HG03442 (cell line): Measurements from ENCODE around the gene OR8B12.

ENCODE experiments used
- ATAC-seq: cut with Tn5 transposase; IDR thresholded peaks from one replicate; pipeline ENCODE4 v1.9.1; 2021; ENCODE audit warnings: mild to moderate bottlenecking, moderate library complexity; ENCODE audit not compliant: unreplicated experiment

OR8B12 gene, protein sequence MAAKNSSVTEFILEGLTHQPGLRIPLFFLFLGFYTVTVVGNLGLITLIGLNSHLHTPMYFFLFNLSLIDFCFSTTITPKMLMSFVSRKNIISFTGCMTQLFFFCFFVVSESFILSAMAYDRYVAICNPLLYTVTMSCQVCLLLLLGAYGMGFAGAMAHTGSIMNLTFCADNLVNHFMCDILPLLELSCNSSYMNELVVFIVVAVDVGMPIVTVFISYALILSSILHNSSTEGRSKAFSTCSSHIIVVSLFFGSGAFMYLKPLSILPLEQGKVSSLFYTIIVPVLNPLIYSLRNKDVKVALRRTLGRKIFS

DNA sequence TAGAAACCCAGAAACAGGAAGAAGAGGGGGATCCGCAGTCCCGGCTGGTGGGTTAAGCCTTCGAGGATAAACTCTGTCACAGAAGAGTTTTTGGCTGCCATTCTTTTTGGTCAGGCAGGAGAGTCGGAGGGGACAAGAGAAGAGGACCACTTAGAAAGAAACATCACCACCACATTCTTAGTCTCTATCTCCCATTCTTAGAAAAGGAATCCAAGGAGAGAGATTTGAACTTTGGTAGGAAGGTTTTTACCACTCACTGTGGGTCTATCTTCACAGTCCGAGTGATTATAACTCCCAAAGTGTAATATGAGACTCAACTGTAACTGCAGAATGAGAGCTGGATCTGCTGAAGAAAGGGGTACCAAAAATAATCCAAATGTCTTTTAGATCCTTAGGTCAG lies at the start of gene OR8B12:
Gene OR8B12 (minus strand): TSS at position 101 of the 400 bp plus-strand sequence. CDS start 0 bp downstream, at position 101.
- ATAC-seq: no peak

DNA sequence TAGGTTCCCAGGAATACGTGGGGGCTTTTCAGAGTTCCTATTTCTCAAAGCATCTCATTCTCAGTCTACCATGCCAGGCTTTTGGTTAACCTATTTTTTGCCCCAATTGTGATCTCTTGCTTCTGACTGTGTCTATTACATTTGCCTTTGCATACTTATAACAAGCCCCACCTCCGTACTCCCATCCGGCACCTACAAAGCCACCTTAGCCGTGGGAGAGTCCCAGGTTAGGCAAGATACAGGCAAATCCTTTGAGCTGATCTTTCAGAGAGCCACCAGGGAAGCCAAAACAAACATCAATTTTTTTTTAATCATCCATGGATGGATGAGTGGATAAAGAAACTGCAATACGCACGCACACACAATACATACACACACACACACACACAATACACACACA lies 49.2 kb upstream of the OR8B12 start:
- no peak for ATAC-seq

DNA sequence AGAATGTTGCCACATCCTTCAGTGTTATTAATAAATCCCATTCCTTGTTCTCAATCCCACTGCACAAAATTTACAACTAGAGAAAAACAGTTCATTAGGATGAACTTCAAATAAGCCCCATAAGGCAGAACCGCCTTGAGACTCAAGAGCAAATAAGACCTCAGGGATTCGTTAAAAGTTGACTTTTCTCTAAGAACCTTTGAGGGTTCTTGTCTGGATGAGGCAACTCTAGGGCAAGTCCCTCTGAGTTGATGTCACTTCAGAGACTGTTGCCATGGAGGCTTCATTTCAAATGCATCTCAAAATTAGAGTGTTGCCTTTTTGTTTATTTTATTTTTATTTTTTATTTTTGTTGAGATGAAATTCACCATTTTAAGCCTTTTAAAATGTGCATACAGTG lies 48.0 kb upstream of the OR8B12 start:
- no peak for ATAC-seq

DNA sequence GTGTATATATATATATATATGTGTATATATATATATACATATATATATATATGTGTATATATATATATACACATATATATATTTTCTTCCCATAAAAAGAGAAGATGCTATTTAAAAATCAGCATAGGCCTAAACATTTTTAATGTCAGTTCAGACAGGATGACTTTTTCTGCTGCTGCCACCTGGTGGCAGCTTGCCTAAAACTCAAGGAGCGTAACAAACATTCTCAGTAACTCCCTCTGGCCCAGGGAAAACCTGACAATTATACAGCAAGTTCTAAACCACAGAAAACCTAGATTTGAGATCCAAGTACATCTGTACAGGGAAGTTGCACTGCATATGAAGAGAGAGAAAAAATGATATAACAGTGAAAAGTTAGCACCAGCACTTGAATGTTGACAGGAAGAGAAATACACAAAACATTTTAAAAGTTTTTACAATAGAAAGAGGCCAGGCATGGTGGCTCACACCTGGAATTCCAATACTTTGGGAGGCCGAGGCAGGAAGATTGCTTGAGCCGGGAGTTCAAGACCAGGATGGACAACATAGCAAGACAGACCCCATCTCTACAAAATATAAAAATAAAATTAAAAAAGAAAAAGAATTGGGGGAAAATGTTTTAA lies 42.9 kb upstream of the OR8B12 start:
- ATAC-seq: no peak

DNA sequence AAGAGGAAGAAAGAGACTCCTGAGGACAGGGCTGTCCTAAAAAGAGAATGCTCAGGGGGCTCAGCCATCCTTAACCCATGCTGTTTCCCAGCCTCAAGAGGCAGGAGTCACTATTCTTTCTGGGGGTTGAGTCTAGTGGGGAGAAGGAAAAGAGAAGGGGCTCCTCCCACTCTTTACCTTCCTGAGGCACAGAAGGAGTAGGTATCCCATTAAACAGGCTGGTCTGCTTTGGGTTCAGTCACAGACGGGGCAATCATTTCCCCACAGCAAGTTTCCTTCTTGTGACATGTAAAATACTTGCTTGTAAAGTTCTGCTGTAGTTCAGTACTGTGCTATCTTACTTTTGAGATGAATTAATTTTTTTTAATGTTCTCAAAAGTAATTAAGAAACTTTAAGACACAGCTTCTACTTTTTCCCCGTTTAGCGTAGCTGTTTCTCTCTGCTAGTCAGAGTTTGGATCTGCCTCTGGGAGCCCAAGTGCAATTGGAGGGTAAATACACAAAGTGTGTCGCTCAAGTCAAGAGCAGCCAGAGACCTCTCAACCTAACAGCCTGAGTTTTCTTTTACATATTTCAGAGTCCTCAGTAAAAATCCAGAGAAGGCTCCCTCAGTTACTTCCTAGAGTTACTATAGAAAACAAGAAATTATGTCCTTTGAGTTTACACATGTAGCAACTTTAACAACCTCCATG lies 41.4 kb upstream of the OR8B12 start:
- no peak for ATAC-seq

DNA sequence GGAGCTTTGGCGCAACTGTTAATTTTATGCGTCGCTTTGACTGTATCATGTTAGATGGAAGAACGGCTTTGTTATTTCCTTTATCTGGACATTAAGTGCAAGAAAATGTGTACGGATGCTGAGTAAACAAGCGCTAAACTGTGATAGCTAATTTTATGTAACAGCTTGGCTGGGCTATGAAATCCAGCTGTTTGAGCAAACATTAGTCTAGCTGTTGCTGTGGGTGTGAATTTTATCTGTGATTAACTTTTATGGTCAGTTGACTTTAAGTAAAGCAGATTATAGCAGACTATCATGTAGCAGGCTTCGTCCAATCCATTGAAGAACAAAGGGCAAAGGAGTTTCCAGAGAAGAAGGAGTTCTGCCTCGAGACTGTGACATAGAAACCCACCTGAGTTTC lies 40.3 kb upstream of the OR8B12 start:
- no peak for ATAC-seq

DNA sequence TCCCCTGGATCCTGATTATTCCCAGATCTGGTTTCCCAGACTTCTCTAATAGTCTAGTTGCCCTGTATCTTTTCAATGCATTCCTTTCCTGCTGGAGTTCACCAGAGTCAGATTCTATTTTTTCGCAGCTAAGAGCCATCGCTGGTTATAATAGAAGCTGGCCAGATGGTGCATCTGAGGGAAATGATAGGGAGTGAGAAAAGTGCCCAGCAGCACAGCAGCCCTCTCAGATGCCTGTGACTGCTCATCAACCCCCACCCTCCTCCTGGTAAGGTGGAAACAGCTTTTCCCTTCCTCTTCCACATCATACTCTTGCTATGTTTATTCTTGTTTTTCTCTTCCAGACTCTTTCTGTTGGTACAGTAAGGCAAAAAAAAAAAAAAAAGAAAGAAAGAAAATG lies 39.1 kb upstream of the OR8B12 start:
- ATAC-seq: no peak

DNA sequence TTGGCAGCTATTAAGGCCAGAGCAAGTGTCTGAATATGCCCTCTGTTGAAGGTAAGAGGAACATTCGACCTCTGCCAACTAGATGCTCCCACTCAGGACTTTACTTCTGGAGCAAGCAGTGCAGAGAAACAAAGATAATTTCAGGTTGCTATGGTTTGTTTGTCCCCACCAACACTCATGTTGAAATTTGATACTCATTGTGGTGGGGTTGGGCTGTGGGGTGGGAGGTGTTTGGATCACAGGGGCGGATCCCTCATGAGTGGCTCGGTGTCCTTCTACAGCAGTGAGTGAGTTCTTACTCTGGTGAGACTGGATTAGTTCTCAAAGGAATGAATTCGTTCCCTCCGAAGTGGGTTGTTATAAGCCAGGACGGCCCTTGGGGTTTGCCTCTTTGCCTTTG lies 38.4 kb upstream of the OR8B12 start:
- ATAC-seq: no peak

DNA sequence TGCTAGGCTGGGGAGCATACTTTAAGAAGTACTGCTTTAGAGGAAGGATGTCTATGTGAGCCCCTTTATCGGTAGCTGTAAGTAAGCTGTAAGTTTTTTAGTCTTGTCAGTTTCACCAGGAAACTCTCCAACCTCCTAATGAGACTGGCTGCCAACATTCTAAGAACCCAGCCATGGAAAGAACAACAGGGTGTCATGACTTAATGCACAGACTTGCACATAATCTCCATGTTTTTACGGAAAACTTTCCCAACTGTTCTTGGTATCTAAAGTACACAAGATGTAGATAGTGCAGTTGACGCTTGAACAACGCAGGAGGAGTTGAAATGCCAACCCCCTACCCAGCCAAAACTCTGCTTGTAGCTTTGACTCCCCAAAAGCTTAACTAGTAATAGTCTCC lies 35.3 kb upstream of the OR8B12 start:
- ATAC-seq: no peak

DNA sequence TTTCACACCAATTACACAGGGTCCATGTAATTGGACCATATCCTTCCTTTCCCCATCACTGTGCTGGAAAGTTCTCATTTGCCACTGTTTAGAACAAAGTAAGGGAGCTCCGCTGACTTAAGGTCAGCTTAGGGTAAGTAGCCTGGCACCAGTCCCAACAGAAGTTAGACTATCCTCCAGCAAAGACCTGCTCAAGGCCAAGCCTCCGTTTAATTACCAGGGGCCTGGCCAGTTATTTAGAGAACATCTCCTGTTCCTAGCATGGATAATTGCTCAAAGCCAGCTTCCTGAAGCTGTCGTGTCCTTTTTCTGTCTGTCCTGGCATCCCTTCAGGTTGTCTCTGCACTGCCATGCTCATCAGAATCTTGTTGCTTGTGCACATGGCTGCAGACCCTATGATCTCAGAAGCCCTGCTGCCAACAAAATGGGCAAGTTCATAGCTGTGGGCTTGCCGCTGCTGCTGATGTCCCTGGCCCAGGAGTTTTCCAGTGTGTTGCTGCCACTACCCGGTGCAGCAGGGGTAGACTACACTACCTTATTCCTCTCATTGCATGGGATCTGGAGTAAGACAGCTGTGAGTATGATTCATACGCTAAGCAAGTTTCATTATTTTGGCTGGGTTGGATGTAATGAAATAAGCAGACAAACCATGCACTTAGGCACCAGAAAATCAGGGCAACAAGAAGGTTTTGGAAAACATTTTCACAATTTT lies 34.4 kb upstream of the OR8B12 start:
- ATAC-seq: no peak

DNA sequence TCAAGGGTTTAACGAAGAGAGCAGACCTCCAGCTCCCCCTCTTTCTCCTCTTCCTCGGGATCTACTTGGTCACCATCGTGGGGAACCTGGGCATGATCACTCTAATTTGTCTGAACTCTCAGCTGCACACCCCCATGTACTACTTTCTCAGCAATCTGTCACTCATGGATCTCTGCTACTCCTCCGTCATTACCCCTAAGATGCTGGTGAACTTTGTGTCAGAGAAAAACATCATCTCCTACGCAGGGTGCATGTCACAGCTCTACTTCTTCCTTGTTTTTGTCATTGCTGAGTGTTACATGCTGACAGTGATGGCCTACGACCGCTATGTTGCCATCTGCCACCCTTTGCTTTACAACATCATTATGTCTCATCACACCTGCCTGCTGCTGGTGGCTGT lies 26.7 kb upstream of the OR8B12 start:
- no peak for ATAC-seq

DNA sequence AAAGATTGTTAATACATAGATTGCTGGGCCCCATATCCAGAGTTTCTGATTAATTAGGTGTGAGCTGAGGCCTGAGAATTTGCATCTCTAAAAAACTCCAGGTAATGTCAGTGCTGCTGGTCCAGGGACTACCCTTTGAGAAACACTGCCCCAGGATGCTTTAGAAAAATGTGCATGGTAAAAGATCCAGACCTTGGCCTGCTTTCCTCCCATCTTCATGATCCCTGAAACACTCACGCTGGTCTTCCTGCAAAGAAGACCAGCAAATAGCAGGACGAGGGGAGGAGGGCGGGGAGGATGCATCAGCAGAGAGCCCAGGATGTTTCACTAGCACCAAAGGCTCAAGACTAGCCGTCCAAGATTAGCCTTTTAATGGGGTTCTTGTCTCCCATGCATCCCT lies 26.2 kb upstream of the OR8B12 start, which contains the start of gene OR8A1:
Gene OR8A1 (plus strand): TSS at position 301 of the 400 bp plus-strand sequence. CDS start 123 bp downstream, outside the sequence.
- ATAC-seq: no peak

DNA sequence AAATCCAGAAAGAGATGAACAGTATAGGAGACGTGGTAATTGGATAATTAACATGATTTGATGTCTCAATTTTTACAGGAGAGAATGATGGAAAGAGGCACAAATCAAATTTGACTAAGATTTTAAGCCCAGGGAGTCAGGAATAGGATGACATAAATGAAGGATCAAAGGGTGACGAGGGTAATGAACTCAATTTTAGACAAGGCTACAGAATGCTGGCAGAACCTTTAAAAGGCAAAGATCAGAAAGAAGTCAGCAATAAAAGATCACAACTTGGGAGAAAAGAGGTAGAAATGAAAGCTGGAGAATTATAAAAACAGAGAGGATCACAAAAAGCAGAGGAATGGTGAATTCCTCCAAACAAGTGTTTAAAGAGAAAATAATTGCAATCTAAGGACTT lies 13.4 kb upstream of the OR8B12 start:
- ATAC-seq: no peak

DNA sequence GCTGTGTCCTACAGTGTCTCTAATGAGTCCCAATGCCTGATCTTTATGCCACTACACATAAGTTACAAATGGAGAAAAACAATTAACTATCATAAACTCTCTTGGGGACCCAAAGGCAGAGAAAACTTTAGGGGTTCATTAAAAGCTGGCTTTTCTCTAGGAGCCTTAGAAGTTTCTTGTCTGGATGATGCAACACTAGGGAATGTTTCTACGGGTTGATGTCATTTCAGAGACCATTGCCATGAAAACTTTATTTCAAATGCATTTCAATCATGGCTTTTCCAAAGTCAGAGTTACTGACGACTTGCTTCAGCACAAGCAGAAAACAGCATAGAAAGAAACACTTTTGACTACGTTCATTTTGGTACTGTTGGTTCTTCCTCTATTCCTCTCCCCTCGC lies 8.5 kb upstream of the OR8B12 start:
- no peak for ATAC-seq

DNA sequence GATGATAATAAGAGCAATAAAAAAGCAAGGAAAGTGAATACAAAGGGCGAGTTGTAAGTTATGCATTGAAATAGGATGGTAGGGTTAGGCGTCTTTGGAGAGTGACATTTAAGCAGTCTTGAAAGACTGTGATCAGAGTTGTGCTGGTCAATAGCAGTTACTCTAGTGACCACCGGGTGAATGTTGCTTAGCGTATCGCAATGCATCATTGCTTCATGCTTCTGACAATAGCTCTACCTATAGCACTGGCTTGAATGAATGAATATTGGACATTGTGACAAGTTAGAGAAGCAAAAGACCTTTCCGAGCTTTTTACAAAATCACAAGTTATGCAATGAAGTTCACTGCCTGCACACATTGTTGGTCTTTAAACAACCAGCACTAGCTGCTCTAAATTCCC lies 7.7 kb upstream of the OR8B12 start:
- no peak for ATAC-seq

DNA sequence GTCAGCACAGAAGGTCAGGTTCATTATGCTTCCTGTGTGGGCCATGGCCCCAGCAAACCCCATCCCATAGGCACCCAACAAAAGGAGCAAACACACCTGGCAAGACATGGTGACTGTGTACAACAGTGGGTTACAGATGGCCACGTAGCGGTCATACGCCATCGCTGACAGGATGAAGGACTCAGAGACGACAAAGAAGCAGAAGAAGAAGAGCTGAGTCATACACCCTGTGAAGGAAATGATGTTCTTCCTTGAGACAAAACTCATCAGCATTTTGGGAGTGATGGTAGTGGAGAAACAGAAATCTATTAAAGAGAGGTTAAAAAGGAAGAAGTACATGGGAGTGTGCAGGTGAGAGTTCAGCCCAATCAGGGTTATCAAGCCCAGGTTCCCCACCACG lies 309 bp downstream of the OR8B12 start:
- ATAC-seq: no peak

DNA sequence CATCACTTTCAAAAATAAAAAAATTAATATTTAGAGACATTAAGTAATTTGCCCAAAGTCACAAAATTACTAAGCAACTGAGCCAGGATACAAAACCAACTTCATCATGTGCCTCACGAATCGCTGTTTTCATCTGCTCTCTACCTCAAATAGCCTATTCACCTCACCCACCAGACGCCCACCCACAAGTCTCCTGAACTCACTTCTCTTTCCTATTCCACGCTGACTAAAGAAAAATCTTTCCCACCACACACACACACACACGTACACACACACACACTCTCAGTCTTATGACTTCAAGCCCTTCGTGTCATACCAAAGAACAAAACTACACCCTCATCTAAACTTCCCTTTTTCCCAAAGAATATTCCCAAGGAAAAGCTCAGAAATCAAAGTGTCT lies 2.2 kb downstream of the OR8B12 start:
- no peak for ATAC-seq

DNA sequence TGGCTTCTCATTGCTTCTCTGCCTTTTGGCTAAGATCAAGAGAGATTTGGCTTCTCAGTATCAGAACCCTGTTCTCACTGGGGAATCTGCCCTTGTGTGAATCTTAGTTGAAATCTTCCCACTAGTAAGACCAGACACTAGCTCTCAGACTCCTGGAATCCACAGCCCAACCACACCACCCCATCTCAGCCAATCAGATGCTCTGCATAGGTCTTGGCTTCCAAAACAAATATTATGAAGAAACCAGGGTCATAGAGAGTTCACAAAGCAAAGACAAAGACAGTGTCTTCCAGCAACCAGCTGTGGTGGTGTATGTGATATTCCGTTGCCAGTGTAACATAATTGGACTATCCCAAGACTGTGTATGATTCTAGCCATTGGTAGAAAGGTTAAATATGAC lies 5.4 kb downstream of the OR8B12 start:
- no peak for ATAC-seq

DNA sequence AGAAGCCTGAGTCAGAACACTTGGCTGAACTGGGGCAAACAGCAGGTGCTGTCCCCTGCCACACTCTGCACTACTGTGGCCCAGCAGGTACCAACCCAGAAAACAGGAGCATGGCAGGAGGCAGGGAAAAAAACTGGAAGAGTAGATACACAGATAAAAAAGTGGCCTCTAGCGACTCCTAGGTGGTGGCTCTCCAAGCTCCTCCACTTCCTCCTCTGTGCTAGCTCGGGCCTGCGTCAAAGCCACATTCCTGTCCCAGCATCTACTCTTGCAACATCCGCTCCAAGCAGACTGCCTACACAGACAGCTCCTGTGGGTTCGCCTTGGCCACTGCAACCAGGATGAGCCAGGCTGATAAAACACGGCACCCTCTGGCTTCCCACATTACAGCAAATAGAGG lies 6.9 kb downstream of the OR8B12 start:
- ATAC-seq: no peak

DNA sequence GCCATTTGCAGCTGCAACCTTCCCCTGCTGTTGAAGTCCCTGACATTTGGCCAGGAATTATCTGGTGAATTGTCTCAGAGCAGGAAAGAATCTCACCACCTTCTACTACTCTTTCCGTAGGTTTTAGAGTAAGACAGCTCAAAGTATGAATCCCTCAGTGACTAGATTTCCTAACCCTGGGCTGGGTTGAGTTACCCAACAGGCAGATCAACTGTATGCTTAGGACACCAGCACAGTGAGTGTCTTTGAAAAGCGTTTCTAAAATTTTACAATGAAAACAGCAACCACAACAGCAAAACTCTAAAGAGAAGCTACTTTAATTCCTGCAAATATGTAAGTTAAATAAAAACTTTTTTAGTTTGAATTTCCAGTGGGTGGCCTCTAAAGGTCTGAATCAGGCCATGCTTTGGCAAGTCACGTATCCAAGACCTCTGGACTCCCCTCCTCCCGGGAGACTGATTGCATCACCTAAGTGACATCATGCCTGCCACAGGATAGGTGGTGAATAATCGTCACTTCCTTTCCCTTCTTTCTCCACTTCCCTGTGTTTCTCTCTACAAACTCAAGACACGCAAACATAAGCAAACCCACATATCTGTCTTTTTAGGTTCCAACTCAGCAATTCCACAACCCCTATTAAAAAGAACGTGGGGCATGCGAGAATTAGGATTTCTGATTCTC lies 7.8 kb downstream of the OR8B12 start:
- no peak for ATAC-seq

DNA sequence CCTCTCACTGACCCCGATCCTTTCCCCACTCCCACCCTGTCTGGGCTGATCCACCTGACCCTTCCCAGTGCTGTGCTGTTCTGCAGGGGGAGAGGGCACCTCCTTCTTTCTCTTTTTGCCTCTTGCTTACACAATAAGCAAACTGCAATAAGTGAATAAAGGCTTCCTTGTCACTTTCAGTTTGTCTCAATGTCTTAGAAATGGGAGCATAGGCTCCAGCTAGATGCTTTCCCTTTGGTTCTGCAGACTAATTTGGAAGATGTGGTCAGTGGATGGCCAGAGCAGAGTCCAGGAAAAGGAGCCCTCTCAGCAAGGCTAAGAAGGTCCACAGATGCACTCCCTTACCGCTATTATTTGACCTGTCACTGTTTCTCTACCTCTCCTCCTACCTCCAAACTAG lies 9.4 kb downstream of the OR8B12 start:
- ATAC-seq: no peak
